Lung (tissue), 12 donors: ENCODE results near the gene ETAA1. TPM values are rescaled to one million over a fixed set of nuclear protein-coding genes. Genes with fewer than 3 reads are reported as not detected.

Experiments
- ATAC-seq: fragments of 200-7000 bp; cut with Tn5 transposase; one replicate; pipeline ENCODE4 v1.9.1; 2020; ENCODE audit warnings: moderate number of reproducible peaks; ENCODE audit not compliant: insufficient read depth, low FRiP score
- DNase-seq, 3 donors: peaks; one replicate each; pipeline ENCODE4 v3.0.0-alpha.2; 2013 to 2017
- H3K27ac ChIP-seq, 2 donors: one replicate each; pipeline ENCODE4 v1.5.1; 2013; ENCODE audit warnings: mild to moderate bottlenecking in 2 of 2, moderate library complexity in 2 of 2, control low read depth in 1 of 2, inconsistent platforms in 1 of 2, low read depth in 1 of 2, low read length in 1 of 2
- H3K27me3 ChIP-seq, 3 donors: one replicate each; pipeline ENCODE4 v1.5.1; 2013; ENCODE audit warnings: low read length in 2 of 3; ENCODE audit not compliant: control insufficient read depth in 3 of 3, insufficient read depth in 3 of 3
- H3K36me3 ChIP-seq, 4 donors: one replicate each; pipeline ENCODE4 v1.5.1; 2013; ENCODE audit warnings: low read length in 4 of 4, mild to moderate bottlenecking in 1 of 4, moderate library complexity in 1 of 4; ENCODE audit not compliant: control insufficient read depth in 4 of 4, insufficient read depth in 4 of 4
- H3K4me1 ChIP-seq, 5 donors: one replicate each; pipeline ENCODE4 v1.5.1; 2013; ENCODE audit warnings: low read length in 5 of 5, mild to moderate bottlenecking in 2 of 5, moderate library complexity in 1 of 5; ENCODE audit not compliant: control insufficient read depth in 5 of 5, insufficient read depth in 5 of 5
- H3K4me3 ChIP-seq: one replicate; pipeline ENCODE4 v1.5.1; 2013; ENCODE audit warnings: mild to moderate bottlenecking, control low read depth, moderate library complexity
- H3K9ac ChIP-seq, 2 donors: one replicate each; pipeline ENCODE4 v1.5.1; 2013; ENCODE audit warnings: low read length in 2 of 2, control low read depth in 1 of 2; ENCODE audit not compliant: insufficient read depth in 1 of 2
- H3K9me3 ChIP-seq, 4 donors: one replicate each; pipeline ENCODE4 v1.5.1; 2013; ENCODE audit warnings: low read length in 3 of 4, mild to moderate bottlenecking in 1 of 4, moderate library complexity in 1 of 4; ENCODE audit not compliant: control insufficient read depth in 4 of 4, insufficient read depth in 3 of 4
- CTCF ChIP-seq: IDR thresholded peaks from 2 replicates; pipeline ENCODE4 v1.5.1; 2012; ENCODE audit warnings: mild to moderate bottlenecking; ENCODE audit errors: control extremely low read depth, extremely low read depth
- WGBS, 2 donors: extraction: QIAGEN DNeasy Blood & Tissue Kit; methylation state at CpG; one replicate each; pipeline ENCODE4 v1.1.7; 2013; 5-methylcytosine and 5-hydroxymethylcytosine counted together
- polyA plus RNA-seq, 2 donors: library from polyadenylated mRNA; stranded (reverse); fragments of 200-250 nt; gene quantifications; one replicate each; pipeline ENCODE4 v1.2.1, GENCODE V29; 2013
- total RNA-seq, 2 donors: library from RNA; depleted of rRNA in 1 of 2; stranded (reverse); fragments of >200 nt in 1 of 2; gene quantifications; one replicate each; pipeline ENCODE4 v1.2.1, GENCODE V29; 2014 to 2021
- donor health status: control.
- donor health status: control.
- donor health status: Bipolar disorder and iron deficiency.
- donor health status: healthy.
- donor health status: DM: yes; HTN: yes; CAD: no.

Gene ETAA1
- total and polyA plus RNA-seq, 4 donors = 4.3 to 27.6 (median 11.2) TPM

GRCh38 chr2:67384123-67384822 lies 12.9 kb upstream of the ETAA1 start:
- Histone ChIP-seq H3K27me3 (no peaks in the 10 kb centered on the region), H3K9me3 (peaks cover 0 to under 1% (median 0%) of the 10 kb centered on the region in 4 donors), H3K9ac (no peak overlapping the region), H3K27ac (no peak overlapping the region), H3K36me3 (no peaks in the 10 kb centered on the region), H3K4me1 (peaks cover 0 to 9% (median 0%) of the 10 kb centered on the region in 5 donors), H3K4me3 (no peak overlapping the region)
- ATAC-seq (no peak), DNase-seq (no peak)
- WGBS, 2 donors = 38 to 49% methylated on average over 3 of the region's 3 CpGs
- no peak for TF ChIP-seq CTCF

GRCh38 chr2:67388680-67389079 lies 8.5 kb upstream of the ETAA1 start:
- Histone ChIP-seq H3K9me3 (no peaks in the 10 kb centered on the region), H3K27ac (no peak overlapping the region), H3K36me3 (no peaks in the 10 kb centered on the region), H3K4me1 (peaks cover 0 to 18% (median 0%) of the 10 kb centered on the region in 5 donors), H3K27me3 (no peaks in the 10 kb centered on the region), H3K4me3 (no peak overlapping the region), H3K9ac (no peak overlapping the region)
- ATAC-seq = no peak
- no peak for DNase-seq
- 88 to 100% methylated on average over 2 of the region's 2 CpGs for WGBS, 2 donors
- no peak for TF ChIP-seq CTCF

- H3K9me3 ChIP-seq = no peaks in the 10 kb centered on the region
- no peak for TF ChIP-seq CTCF
- peaks cover 0 to 18% (median 0%) of the 10 kb centered on the region in 5 donors for H3K4me1 ChIP-seq
- H3K36me3 ChIP-seq = no peaks in the 10 kb centered on the region
- no peak overlapping the region for H3K4me3 ChIP-seq
- no peak for ATAC-seq
- DNase-seq = peak in 2 of 3 donors; percentile 63 to 65
- H3K27me3 ChIP-seq = no peaks in the 10 kb centered on the region
- no peak overlapping the region for H3K27ac ChIP-seq
- no peak overlapping the region for H3K9ac ChIP-seq
- WGBS, 2 donors = 63 to 76% methylated on average over 2 of the region's 2 CpGs
These were observed 7.8 kb upstream of the ETAA1 start for GRCh38 chr2:67389286-67389685.

- DNase-seq (no peak), ATAC-seq (no peak)
- no peaks in the 10 kb centered on the region for H3K9me3 ChIP-seq
- TF ChIP-seq CTCF = no peak
- H3K36me3 ChIP-seq = no peaks in the 10 kb centered on the region
- H3K27me3 ChIP-seq = no peaks in the 10 kb centered on the region
- no peak overlapping the region for H3K4me3 ChIP-seq
- peaks cover 0 to 18% (median 0%) of the 10 kb centered on the region in 5 donors for H3K4me1 ChIP-seq
- H3K27ac ChIP-seq = no peak overlapping the region
- no peak overlapping the region for H3K9ac ChIP-seq
These were observed 7.3 kb upstream of the ETAA1 start for GRCh38 chr2:67389788-67390187.
